ENCODE results near the gene DYRK1A.

DYRK1A gene

DNA sequence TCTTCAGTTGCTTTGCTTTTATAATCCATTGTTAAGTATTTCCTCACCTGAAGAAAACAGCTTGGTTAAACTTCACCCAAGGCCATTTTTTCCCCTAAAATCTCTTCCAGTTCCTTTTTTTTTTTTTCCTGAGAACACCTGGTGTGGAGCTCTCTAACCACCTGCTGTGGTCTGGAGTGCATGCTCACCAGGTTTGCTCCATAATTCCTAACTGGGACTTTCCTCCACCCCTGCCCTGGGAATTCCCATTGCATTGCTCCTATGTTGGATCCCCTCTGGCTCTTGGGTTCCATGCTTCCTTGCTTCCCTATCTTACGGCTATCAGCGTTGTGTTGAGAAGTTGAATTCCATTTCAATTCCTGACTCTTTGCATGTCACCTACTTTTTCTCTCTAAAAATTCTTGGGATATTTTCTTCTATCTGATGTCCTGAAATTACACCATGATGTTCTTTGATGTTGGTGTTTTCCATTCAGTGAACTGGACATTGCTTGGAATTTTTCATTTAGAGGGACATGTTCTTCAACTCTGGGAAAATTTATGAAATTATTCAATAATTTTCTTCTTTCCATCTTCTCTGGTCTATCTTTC is 19.6 kb upstream of the DYRK1A start:
- TF ChIP-seq, protein P1, sequence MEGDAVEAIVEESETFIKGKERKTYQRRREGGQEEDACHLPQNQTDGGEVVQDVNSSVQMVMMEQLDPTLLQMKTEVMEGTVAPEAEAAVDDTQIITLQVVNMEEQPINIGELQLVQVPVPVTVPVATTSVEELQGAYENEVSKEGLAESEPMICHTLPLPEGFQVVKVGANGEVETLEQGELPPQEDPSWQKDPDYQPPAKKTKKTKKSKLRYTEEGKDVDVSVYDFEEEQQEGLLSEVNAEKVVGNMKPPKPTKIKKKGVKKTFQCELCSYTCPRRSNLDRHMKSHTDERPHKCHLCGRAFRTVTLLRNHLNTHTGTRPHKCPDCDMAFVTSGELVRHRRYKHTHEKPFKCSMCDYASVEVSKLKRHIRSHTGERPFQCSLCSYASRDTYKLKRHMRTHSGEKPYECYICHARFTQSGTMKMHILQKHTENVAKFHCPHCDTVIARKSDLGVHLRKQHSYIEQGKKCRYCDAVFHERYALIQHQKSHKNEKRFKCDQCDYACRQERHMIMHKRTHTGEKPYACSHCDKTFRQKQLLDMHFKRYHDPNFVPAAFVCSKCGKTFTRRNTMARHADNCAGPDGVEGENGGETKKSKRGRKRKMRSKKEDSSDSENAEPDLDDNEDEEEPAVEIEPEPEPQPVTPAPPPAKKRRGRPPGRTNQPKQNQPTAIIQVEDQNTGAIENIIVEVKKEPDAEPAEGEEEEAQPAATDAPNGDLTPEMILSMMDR (IDR thresholded peaks at IDR 0.05; ENCODE audit: insufficient read depth, low read depth, low read length, missing control alignments): no peak
- no peak for DNase-seq (ENCODE audit: low read depth)
- no peak overlapping the region for H3K4me3 ChIP-seq (ENCODE audit: low read depth, low read length)

DNA sequence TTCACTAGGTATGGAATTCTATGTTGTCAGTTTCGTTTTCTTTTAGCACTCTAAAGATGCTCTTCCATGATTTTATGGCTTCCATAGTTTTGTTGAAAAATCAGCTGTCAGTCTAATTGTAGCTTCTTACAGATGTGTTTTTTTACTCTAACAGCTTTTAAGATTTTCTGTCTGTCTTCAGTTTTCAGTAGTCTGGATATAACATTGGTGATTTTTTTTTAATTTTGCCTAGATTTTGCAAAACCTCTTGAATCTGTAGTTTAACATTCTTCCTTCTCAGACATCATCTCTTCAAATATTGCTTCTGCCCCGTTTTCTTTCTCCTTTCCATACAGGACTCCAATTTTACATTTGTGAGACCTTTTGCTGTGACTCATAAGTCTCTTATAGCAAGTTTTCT is 17.9 kb upstream of the DYRK1A start:
- DNase-seq (ENCODE audit: low read depth): no peak

DNA sequence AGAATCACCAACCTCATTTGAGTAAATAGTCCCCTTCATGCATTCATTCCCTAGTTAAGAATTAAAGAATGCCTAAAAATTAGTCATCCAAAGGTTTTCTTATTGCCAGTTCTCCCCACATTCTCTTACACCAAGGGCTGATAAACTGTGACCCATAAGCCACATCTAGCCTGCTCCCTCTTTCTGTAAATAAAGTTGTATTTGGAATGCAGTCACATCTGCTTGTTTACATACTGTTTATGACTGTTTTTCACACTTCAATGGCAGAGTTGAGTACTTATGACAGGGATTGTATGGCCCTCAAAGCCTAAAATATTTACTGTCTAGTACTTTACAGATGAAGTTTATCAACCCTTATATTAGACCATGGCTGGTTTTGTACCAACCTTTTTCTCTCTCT is 16.1 kb upstream of the DYRK1A start:
- DNase-seq (ENCODE audit: low read depth): no peak
- no peak overlapping the region for H3K4me3 ChIP-seq (ENCODE audit: low read depth, low read length)
- TF ChIP-seq, protein P1 (IDR thresholded peaks at IDR 0.05; ENCODE audit: insufficient read depth, low read depth, low read length, missing control alignments): no peak

More for the DNA sequence above, 17.9 kb upstream of the DYRK1A start:
- H3K4me3 ChIP-seq (ENCODE audit: low read depth, low read length): no peak overlapping the region
- TF ChIP-seq, protein P1 (IDR thresholded peaks at IDR 0.05; ENCODE audit: insufficient read depth, low read depth, low read length, missing control alignments): no peak

DNA sequence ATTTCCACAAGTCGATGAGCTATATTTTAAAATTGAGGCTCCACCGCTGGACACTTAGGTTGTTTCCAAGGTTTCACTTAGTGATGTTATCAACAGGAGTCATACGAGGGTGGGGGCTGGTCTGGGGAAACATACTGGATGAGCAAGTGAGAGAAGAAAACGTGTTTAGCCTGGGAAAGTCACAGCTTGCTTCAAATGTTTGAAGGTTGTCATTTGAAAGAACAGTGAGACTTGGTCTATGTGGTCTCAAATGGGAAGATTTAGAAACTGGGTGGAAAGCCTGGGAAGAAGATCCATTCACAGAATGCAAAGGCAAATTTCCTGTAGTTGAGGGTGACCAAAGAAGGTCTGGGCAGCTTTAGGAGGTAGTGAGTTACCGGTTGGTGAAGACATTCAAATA is 9.9 kb upstream of the DYRK1A start:
- TF ChIP-seq, protein P1 (IDR thresholded peaks at IDR 0.05; ENCODE audit: insufficient read depth, low read depth, low read length, missing control alignments): no peak
- no peak for DNase-seq (ENCODE audit: low read depth)
- H3K4me3 ChIP-seq (ENCODE audit: low read depth, low read length): no peak overlapping the region

DNA sequence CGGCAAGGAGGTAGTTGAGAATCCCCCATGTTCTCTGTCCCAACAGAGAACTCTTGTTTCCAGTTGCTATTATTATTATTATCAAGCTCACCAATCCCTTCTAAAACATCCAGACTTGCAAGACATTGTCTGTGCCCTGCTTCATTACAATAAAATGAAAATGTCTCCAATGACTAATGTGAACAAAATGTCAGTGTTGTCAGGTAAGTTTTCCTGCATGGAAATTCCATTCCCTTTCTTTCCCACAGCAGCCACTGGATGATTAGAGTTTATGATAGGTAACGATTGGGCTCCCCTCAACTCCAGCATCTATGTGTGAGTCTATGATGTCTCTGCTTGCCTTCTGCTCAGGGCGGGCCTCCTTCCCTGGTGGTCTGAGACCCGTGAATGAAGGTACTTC is 8.9 kb upstream of the DYRK1A start:
- no peak overlapping the region for H3K4me3 ChIP-seq (ENCODE audit: low read depth, low read length)
- no peak for DNase-seq (ENCODE audit: low read depth)
- TF ChIP-seq, protein P1 (IDR thresholded peaks at IDR 0.05; ENCODE audit: insufficient read depth, low read depth, low read length, missing control alignments): no peak

DNA sequence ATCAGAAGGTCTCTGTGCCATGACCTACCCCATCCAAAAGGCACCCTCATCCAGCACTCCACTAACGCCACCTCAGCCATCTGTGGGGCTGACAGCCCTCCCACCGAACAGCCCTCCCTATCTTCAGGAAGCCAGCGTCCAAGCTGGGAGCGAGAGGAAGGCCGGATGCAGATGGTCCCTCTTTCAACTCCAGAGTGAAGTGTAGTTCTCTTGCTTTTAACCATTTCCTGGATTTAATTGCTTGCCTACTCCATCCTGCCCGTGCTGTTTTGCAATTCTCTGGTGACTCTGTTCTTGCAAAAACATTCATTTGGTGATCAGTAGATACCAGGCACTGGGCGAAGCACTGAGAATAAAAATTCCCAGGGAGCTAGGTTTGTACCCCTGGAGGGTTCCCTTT is 8.2 kb upstream of the DYRK1A start:
- DNase-seq (ENCODE audit: low read depth): no peak
- H3K4me3 ChIP-seq (ENCODE audit: low read depth, low read length): no peak overlapping the region
- TF ChIP-seq, protein P1 (IDR thresholded peaks at IDR 0.05; ENCODE audit: insufficient read depth, low read depth, low read length, missing control alignments): no peak

DNA sequence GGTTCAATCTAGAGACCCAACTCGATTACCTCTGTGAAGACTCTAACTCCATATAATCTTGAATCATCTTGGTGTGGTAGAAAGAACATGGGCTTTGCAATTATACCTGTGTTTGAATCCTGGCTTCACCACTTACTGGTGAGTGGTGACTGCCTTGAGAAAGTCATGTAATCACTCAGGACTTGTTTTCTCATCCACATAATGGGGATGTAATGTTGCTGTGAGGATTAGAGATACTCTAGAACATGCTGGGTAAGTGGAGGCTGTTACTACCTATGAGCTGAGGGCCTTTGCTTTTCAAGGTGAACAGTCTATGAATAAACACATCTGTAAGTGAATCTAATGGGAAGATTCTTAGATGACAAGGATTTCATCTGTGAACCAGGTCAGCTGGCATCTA is 2.6 kb upstream of the DYRK1A start:
- no peak overlapping the region for H3K4me3 ChIP-seq (ENCODE audit: low read depth, low read length)
- TF ChIP-seq, protein P1 (IDR thresholded peaks at IDR 0.05; ENCODE audit: insufficient read depth, low read depth, low read length, missing control alignments): no peak
- no peak for DNase-seq (ENCODE audit: low read depth)

Data from GM12865 (cell line).